COLO668 (cell line): ENCODE data around the gene TXLNA.
"Not testable (repeated sequence)": the region's sequence is repeated elsewhere in the genome, so short reads cannot be mapped to it uniquely, and the experiment has no call there.

Experiments used
- DNase-seq: peaks from one replicate; lab custom pipeline; 2025; ENCODE audit not compliant: unreplicated experiment; lab: John Stamatoyannopoulos, UW

The TXLNA gene

GRCh38 chr1:32179443-32180185, at the start of gene TXLNA:
Gene TXLNA (plus strand): TSS chr1:32179675. CDS start chr1:32180346, 671 bp downstream.
- peak; percentile 99 for DNase-seq

DNA sequence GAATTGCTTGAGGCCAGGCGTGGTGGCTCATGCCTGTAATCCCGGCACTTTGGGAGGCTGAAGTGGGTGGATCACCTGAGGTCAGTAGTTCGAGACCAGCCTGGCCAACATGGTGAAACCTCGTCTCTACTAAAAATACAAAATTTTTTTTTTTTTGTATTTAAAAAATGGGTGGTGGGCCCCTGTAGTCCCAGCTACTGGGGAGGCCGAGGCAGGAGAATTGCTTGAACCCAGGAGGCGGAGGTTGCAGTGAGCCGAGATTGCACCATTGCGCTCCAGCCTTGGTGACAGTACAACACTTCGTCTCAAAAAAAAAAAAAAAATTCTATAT, 45.6 kb upstream of the TXLNA start:
- DNase-seq = not testable (repeated sequence)

GRCh38 chr1:32137111-32137510, 42.4 kb upstream of the TXLNA start:
- no peak for DNase-seq

DNA sequence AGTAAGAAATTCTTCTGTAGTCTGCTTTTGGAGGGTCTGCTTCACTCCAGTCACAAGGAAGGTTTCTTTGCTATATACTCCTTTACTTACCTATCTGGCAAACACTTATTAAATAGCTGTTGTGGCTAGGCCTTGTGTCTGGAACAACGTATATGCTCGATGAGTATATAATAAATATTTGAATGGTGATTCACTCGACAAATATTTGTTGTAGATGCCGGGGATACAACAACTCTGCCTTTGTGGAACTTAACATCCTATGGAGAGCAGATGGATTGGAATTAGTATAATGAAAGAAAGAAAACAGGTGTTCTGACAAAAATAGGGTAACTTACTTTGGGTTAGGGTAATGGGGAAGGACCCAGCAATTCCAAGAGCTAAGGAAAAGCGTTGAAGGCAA, 40.5 kb upstream of the TXLNA start:
- peak; percentile 42 for DNase-seq

GRCh38 chr1:32142446-32143301, 36.8 kb upstream of the TXLNA start:
- DNase-seq = peak; percentile 72

GRCh38 chr1:32143302-32143695, 36.2 kb upstream of the TXLNA start:
- not testable (repeated sequence) for DNase-seq

DNA sequence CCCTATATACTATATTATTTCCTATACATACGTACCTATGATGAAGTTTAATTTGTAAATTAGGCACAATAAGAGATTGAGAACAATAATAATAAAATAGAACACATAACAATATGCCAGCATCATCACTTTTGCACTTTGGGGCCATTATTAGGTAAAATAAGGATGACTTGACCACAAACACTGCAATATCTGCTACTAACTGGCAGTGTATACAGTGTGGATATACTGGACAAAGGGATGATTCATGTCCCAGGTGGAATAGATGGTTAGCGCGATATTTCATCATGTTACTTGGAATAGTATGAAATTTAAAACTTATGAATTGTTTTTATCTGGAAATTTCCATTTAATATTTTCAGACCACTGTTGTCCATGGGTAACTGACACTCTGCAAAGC, 35.4 kb upstream of the TXLNA start:
- DNase-seq = no peak

GRCh38 chr1:32147799-32148198, 31.7 kb upstream of the TXLNA start:
- DNase-seq = not testable (repeated sequence)

DNA sequence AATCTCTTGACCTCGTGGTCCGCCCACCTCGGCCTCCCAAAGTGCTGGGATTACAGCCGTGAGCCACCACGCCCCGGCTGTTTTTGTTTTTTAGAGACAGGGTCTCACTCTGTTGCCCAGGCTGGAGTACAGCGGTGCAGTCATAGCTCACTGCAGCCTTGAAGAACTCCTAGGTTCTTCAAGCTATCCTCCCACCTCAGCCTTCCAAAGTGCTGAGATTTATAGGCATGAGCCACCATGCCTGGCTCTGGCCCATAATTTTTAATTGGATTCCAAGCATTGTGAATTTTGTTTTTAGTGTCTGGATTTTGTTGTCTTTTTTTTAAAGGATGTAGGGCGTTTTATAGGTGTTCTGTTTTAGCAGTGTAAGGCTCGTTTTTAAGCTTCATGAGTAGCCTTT, 28.6 kb upstream of the TXLNA start:
- no peak for DNase-seq

GRCh38 chr1:32151319-32151787, 28.1 kb upstream of the TXLNA start:
- DNase-seq = no peak

DNA sequence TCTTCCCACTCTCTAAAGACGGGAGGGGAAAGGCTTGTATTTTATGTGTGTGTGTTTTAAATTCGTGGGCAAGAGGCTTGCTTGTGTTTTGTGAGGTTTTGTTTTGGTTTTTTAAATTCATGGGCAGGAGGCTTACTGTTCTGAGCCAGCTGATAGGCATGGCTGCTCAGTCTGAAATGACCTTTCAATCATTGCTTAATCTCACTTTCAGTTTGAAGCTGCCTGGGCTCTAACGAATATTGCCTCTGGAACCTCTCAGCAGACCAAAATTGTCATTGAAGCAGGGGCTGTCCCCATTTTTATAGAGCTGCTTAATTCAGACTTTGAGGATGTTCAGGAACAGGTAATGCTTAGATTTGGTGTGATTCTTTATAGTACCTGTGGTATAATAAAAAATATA, 20.3 kb upstream of the TXLNA start:
- DNase-seq = no peak

DNA sequence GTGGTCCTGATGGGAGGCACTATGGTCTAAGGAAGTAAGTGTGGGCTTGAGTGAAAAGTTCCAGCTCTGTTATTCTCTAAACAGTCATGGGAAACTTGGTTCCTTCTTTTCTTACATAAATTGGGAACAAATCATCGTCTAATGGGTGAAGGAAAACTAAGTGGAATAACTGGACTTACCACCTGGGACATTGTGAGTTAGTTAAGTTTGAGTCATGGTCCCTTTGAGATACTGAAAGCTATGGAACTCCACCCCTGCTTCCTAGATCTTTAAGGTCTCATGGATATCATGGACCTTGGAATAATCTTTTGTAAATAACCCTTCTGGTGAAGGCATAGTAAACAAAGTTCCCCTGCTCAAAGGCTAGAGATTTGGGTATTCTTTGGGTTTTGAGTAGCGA, 16.1 kb upstream of the TXLNA start:
- DNase-seq = no peak

DNA sequence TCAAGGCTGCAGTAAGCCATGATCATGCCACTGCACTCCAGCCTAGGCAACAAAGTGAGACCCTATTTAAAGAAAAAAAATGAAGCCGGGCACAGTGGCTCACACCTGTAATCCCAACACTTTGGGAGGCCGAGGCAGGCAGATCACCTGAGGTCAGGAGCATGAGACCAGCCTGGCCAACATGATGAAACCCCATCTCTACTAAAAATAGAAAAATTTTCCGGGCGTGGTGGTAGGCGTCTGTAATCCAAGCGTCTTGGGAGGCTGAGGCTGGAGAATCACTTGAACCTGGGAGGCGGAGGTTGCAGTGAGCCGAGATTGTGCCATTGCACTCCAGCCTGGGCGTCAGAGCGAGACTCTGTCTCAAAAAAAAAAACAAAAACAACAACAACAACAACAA, 13.8 kb upstream of the TXLNA start:
- DNase-seq = not testable (repeated sequence)

DNA sequence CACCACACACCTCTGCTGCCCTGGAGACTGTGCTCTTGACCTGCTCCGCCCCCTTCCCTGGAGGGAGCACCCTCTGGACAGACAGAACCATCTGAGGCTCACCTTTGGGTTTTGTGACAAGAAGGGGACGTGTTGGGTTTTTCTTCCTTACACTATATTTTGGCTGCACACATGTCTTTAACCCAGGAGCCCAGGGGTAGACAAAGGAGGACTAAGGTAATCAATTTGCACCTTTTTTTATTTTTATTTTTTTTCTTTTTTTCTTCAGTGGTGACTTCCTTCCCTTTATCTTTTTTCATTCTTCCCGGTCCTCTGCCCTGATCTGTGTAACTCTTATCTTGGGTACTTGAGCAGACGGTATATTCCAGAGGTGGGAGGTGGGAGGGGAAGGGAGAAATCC, 8.5 kb upstream of the TXLNA start:
- DNase-seq = no peak

DNA sequence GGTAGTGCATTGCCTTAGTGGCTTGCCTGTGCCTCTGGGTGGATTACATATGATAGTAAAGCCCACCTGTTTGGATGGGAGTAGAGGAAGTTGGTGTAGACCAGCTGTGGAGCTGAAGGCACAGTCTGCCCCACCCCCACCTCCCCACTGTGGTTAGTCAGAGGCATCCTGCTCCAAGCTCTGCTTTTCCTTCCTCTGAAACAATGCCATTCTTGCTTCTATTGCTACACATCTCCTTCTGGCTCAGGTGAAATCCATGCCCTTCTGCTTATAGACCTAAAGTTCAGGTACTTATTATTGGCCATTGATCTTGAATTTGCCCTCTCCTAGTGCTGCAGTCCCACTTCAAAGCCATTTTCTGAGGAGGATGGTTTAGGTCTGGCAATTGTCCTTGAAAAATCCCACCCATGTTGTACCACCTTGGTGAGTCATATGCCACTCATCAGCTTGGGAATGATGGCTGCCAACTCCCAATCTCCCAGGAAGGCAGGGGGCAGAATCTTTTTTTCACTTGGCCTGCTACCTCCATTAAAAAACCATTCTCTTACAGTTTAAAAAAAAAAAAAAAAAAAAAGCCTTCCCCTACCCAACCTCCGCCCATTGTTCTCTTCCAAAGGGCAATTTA, 6.7 kb upstream of the TXLNA start:
- no peak for DNase-seq

DNA sequence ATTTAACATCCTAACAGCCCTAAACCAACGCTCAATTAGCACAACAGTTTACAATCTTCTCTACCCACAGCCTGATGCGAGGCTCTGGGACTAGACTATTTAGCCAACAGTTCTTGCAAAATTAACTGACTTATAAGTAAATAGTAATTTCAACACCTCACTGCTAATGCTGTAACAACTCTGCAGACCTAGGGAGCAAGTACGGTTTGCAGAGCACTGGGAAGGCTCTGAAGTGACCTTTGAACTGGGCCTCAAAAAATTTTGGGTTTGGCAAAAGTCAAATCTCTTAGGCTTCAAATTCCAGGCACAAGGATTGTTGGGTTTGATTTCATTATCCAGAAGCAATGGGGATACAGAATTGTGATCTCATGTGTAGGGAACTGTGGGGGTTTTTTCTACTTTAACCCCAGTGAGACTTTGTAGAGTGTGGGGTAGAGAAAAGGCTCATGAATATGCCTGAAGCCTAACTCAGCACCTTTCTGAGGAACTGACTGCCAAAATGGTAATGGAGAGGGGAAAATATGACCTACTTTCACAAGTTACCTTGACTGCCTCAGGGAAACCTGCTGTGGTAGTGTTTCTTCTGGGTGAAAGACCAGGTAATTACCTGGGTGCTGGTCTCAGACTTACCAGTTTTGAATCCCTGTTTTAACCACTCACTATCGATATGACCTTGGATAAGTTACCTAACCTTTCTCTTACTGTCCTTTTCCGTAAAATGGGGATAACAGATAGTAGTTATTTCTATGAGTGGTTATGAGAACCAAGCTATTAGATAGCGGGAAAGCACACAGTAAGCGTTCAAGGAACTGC, 889 bp upstream of the TXLNA start:
- DNase-seq = no peak

GRCh38 chr1:32179193-32179442, 357 bp upstream of the TXLNA start:
- DNase-seq = no peak

DNA sequence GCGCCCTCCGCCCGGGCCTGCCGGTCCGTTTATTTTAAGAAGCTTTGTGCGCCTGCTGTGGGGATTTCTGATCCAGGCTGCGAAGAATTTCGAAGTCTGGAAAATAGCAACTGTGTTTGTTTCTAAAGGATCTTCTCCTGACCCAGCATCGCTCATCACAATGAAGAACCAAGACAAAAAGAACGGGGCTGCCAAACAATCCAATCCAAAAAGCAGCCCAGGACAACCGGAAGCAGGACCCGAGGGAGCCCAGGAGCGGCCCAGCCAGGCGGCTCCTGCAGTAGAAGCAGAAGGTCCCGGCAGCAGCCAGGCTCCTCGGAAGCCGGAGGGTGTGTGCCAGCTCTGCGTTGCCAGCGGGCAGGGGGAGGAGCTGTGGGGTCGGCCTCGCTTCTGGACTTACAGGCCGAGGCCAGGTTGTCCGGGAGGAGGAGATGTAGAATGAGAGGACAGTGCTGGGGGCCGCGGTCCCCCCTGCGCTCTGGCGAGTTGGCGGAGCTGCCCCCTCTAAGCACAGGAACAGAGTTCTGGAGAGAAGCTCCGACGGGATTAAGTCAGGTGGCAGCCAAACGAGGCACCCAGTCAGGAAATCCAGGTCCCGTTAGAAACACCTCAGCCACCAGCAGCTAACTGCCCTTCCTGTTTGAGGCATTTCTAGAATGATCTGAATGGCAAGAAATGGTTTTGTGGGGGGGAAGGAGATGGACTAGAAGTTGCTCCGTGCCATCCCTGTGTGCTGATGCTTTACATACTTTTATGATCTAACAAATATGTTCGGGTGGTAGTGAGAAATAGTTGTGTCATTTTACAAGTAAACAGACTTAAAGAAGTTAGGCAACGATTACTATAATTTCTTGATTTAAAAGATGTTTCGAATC, 948 bp downstream of the TXLNA start:
- peak; percentile 76 for DNase-seq

GRCh38 chr1:32181065-32181464, 1.6 kb downstream of the TXLNA start:
- no peak for DNase-seq

- DNase-seq = no peak
Observed at GRCh38 chr1:32181563-32181962, 2.1 kb downstream of the TXLNA start.
